ENCODE measurements around the gene TAS2R46. TPM values are rescaled to one million over a fixed set of nuclear protein-coding genes. Genes with fewer than 3 reads are reported as not detected.
"Not testable (repeated sequence)": the region's sequence is repeated elsewhere in the genome, so short reads cannot be mapped to it uniquely, and the experiment has no call there.

The TAS2R46 gene
- total RNA-seq, 1 donor from 2014 or later: 2.0 TPM

GRCh38 chr12:11070999-11071398, 8.9 kb upstream of the TAS2R46 start:
- intact Hi-C loops (cut with micrococcal nuclease): no loop called here
- Mint-ChIP-seq H3K36me3 (ENCODE audit: low read depth) (peaks cover under 1% of the 10 kb centered on the region), H3K27me3 (ENCODE audit: insufficient read depth) (no peaks in the 10 kb centered on the region), H3K4me1 (ENCODE audit: low read depth) (no peaks in the 10 kb centered on the region), H3K4me3 (no peak overlapping the region), H3K9me3 (no peaks in the 10 kb centered on the region), H3K27ac (no peak overlapping the region)
- DNase-seq (ENCODE audit: low spot score): no peak

GRCh38 chr12:11069854-11070365, 7.8 kb upstream of the TAS2R46 start:
- no peak overlapping the region for H3K27ac Mint-ChIP-seq
- DNase-seq (ENCODE audit: low spot score): no peak
- intact Hi-C loops (cut with micrococcal nuclease): no loop called here
- H3K4me3 Mint-ChIP-seq: no peak overlapping the region
- H3K36me3 Mint-ChIP-seq (ENCODE audit: low read depth): peaks cover 8% of the 10 kb centered on the region
- no peaks in the 10 kb centered on the region for H3K4me1 Mint-ChIP-seq (ENCODE audit: low read depth)
- no peaks in the 10 kb centered on the region for H3K27me3 Mint-ChIP-seq (ENCODE audit: insufficient read depth)
- H3K9me3 Mint-ChIP-seq: peaks cover 4% of the 10 kb centered on the region

GRCh38 chr12:11067514-11067913, 5.4 kb upstream of the TAS2R46 start:
- Mint-ChIP-seq H3K4me1 (ENCODE audit: low read depth) (no peaks in the 10 kb centered on the region), H3K27me3 (ENCODE audit: insufficient read depth) (no peaks in the 10 kb centered on the region), H3K36me3 (ENCODE audit: low read depth) (peaks cover 8% of the 10 kb centered on the region), H3K27ac (no peak overlapping the region), H3K4me3 (no peak overlapping the region), H3K9me3 (peaks cover 7% of the 10 kb centered on the region)
- DNase-seq (ENCODE audit: low spot score): no peak
- intact Hi-C loops (cut with micrococcal nuclease): no loop called here

DNA sequence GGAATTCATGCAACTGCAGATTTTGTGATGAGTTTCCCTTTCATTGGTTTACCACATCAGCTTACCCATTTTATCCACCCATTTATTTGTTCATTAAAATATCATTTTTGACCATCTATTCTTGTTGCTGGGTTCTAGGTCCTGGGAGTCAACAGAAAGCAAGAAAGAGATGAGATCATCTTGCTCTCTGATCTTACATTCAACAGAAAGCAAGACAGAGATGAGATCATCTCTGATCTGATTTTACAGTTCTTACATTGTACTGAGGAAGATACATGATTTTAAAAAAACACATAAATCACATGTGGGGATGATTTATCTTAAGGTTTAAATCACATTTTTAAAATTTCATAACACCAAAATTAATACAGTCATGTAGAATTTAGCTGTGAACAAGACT, 2.3 kb downstream of the TAS2R46 start:
- Mint-ChIP-seq H3K4me1 (ENCODE audit: low read depth) (peaks cover 8% of the 10 kb centered on the region), H3K36me3 (ENCODE audit: low read depth) (no peaks in the 10 kb centered on the region), H3K27me3 (ENCODE audit: insufficient read depth) (no peaks in the 10 kb centered on the region), H3K4me3 (no peak overlapping the region), H3K9me3 (peaks cover 4% of the 10 kb centered on the region), H3K27ac (no peak overlapping the region)
- intact Hi-C loops (cut with micrococcal nuclease): no loop called here
- no peak for DNase-seq (ENCODE audit: low spot score)

DNA sequence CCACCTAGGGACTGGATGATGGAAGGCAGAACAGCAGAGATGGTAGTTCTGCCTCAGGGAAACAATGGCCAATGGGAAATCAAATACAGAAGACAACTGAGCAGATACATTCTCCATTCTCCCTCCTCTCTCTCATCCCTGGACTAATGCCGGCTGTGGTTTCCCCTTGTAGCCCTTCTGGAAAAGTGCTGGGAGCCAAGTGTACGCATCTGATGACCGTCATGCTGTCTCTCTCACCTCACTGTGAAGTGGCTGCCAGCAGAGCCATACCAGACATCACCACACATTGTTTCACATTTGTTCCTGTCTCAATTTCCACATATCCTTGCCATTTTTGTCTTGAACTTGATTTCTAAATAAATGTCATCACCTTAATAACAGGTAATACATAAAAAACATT, 3.1 kb downstream of the TAS2R46 start:
- H3K27me3 Mint-ChIP-seq (ENCODE audit: insufficient read depth): no peaks in the 10 kb centered on the region
- peaks cover 8% of the 10 kb centered on the region for H3K4me1 Mint-ChIP-seq (ENCODE audit: low read depth)
- H3K27ac Mint-ChIP-seq: no peak overlapping the region
- H3K36me3 Mint-ChIP-seq (ENCODE audit: low read depth): no peaks in the 10 kb centered on the region
- no peak for DNase-seq (ENCODE audit: low spot score)
- no peak overlapping the region for H3K4me3 Mint-ChIP-seq
- intact Hi-C loops (cut with micrococcal nuclease): no loop called here
- peaks cover 4% of the 10 kb centered on the region for H3K9me3 Mint-ChIP-seq

- Mint-ChIP-seq H3K27me3 (ENCODE audit: insufficient read depth) (no peaks in the 10 kb centered on the region), H3K4me3 (no peak overlapping the region), H3K4me1 (ENCODE audit: low read depth) (no peaks in the 10 kb centered on the region), H3K9me3 (peaks cover 17% of the 10 kb centered on the region), H3K27ac (no peak overlapping the region), H3K36me3 (ENCODE audit: low read depth) (peaks cover 10% of the 10 kb centered on the region)
- no peak for DNase-seq (ENCODE audit: low spot score)
- intact Hi-C loops (cut with micrococcal nuclease): no loop called here
Observed at GRCh38 chr12:11055306-11055705, 6.8 kb downstream of the TAS2R46 start.

DNA sequence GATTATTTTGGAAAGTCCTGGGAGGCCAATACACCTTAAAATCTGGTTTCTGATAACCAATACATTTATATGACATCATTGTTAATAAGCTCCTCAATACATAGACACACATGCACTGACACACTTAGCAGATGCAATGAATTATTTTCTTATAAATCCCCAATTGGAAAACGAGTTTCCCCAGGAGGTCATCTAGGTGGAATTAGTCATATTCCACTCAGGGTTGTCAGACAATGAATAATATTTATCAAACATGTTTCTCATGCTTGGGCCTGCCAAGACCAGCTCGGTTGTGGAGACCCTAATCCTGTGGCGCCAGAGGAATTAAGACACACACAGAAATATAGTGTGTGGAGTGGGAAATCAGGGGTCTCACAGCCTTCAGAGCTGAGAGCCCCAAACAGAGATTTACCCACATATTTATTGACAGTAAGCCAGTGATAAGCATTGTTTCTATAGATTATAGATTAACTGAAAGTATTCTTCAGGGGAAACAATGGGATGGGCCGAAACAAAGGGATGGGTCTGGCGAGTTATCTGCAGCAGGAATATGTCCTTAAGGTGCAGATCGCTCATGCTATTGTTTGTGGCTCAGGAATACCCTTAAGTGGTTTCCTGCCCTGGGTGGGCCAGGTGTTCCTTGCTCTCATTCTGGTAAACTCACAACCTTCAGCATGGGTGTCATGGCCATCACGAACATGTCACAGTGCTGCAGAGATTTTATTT, 12.1 kb downstream of the TAS2R46 start:
- intact Hi-C loops (cut with micrococcal nuclease); H3K27me3 Mint-ChIP-seq (ENCODE audit: insufficient read depth); H3K27ac Mint-ChIP-seq; H3K4me3 Mint-ChIP-seq; H3K4me1 Mint-ChIP-seq (ENCODE audit: low read depth); DNase-seq (ENCODE audit: low spot score): not testable (repeated sequence)
- Mint-ChIP-seq H3K36me3 (ENCODE audit: low read depth) (peaks cover 28% of the 10 kb centered on the region), H3K9me3 (peaks cover 22% of the 10 kb centered on the region)

GRCh38 chr12:11041366-11041765, 20.7 kb downstream of the TAS2R46 start:
- not testable (repeated sequence) for H3K27ac Mint-ChIP-seq; H3K4me1 Mint-ChIP-seq (ENCODE audit: low read depth); H3K4me3 Mint-ChIP-seq

DNA sequence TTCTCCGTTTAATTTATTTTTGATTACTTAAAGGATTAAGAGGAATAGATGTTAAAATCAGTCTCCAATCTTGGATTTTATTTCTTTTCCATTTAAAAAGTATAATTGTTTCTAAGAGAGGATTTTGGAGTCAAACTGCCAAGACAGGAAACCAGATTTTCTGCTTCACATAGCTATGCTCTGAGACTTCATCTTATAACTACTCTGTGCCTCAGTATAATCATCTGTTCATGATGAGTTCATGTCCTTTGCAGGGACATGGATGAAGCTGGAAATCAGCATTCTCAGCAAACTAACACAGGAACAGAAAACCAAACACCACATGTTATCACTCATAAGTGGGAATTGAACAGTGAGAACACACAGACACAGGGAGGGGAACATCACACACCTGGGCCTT, 21.9 kb downstream of the TAS2R46 start:
- H3K36me3 Mint-ChIP-seq (ENCODE audit: low read depth): peaks cover 15% of the 10 kb centered on the region
- no peaks in the 10 kb centered on the region for H3K27me3 Mint-ChIP-seq (ENCODE audit: insufficient read depth)
- no peak overlapping the region for H3K4me3 Mint-ChIP-seq
- intact Hi-C loops (cut with micrococcal nuclease): no loop called here
- no peak for DNase-seq (ENCODE audit: low spot score)
- peaks cover 4% of the 10 kb centered on the region for H3K9me3 Mint-ChIP-seq
- peaks cover 4% of the 10 kb centered on the region for H3K4me1 Mint-ChIP-seq (ENCODE audit: low read depth)
- no peak overlapping the region for H3K27ac Mint-ChIP-seq

More at GRCh38 chr12:11041366-11041765, 20.7 kb downstream of the TAS2R46 start:
- peaks cover 17% of the 10 kb centered on the region for H3K36me3 Mint-ChIP-seq (ENCODE audit: low read depth)
- H3K9me3 Mint-ChIP-seq; DNase-seq (ENCODE audit: low spot score); H3K27me3 Mint-ChIP-seq (ENCODE audit: insufficient read depth); intact Hi-C loops (cut with micrococcal nuclease): not testable (repeated sequence)

- H3K27ac Mint-ChIP-seq: no peak overlapping the region
- H3K9me3 Mint-ChIP-seq: peaks cover under 1% of the 10 kb centered on the region
- H3K36me3 Mint-ChIP-seq (ENCODE audit: low read depth): peaks cover 7% of the 10 kb centered on the region
- H3K4me1 Mint-ChIP-seq (ENCODE audit: low read depth): peaks cover under 1% of the 10 kb centered on the region
- intact Hi-C loops (cut with micrococcal nuclease): no loop called here
- H3K27me3 Mint-ChIP-seq (ENCODE audit: insufficient read depth): no peaks in the 10 kb centered on the region
- no peak overlapping the region for H3K4me3 Mint-ChIP-seq
- no peak for DNase-seq (ENCODE audit: low spot score)
Observed at GRCh38 chr12:11039171-11039570, 22.9 kb downstream of the TAS2R46 start.

GRCh38 chr12:11033959-11034358, 28.1 kb downstream of the TAS2R46 start:
- H3K4me3 Mint-ChIP-seq; intact Hi-C loops (cut with micrococcal nuclease); H3K4me1 Mint-ChIP-seq (ENCODE audit: low read depth); DNase-seq (ENCODE audit: low spot score); H3K27ac Mint-ChIP-seq; H3K27me3 Mint-ChIP-seq (ENCODE audit: insufficient read depth); H3K9me3 Mint-ChIP-seq: not testable (repeated sequence)
- peaks cover 14% of the 10 kb centered on the region for H3K36me3 Mint-ChIP-seq (ENCODE audit: low read depth)

DNA sequence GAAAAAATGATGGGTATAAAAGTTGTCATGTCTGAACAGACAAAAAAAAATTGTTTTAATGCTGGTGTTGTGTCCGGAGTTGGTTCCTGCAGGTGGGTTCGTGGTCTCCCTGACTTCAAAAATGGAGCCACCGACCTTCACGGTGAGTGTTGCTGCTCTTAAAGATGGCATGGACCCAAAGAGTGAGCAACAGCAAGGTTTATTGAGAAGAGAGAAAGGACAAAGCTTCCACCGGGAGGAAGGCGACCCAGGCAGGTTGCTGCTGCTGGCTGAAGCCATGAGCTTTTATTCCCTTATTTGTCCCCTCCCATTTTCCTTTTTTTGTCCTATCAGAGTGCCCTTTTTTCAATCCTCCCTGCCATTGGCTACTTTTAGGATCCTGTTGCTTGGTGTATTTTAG, 30.8 kb downstream of the TAS2R46 start, which contains the start of gene TAS2R31:
Gene TAS2R31, minus strand, starts transcription at position 101 of the 400 bp plus-strand sequence. Its CDS starts 72 bp downstream, at position 29.
- H3K27ac Mint-ChIP-seq: no peak within 1 kb of the TSS
- H3K4me1 Mint-ChIP-seq (ENCODE audit: low read depth): no peaks in the 10 kb centered on the region
- no peak for DNase-seq (ENCODE audit: low spot score)
- no peak within 1 kb of the TSS for H3K4me3 Mint-ChIP-seq
- H3K36me3 Mint-ChIP-seq (ENCODE audit: low read depth): peaks cover 26% of the 10 kb centered on the region
- no peaks in the 10 kb centered on the region for H3K27me3 Mint-ChIP-seq (ENCODE audit: insufficient read depth)
- intact Hi-C loops (cut with micrococcal nuclease): no loop called here
- H3K9me3 Mint-ChIP-seq: peaks cover 3% of the 10 kb centered on the region

GRCh38 chr12:11026118-11026517, 36.0 kb downstream of the TAS2R46 start:
- no peak overlapping the region for H3K27ac Mint-ChIP-seq
- peaks cover 34% of the 10 kb centered on the region for H3K36me3 Mint-ChIP-seq (ENCODE audit: low read depth)
- intact Hi-C loops (cut with micrococcal nuclease): no loop called here
- H3K4me3 Mint-ChIP-seq: no peak overlapping the region
- H3K27me3 Mint-ChIP-seq (ENCODE audit: insufficient read depth): peaks cover 2% of the 10 kb centered on the region
- peaks cover 20% of the 10 kb centered on the region for H3K9me3 Mint-ChIP-seq
- peaks cover 4% of the 10 kb centered on the region for H3K4me1 Mint-ChIP-seq (ENCODE audit: low read depth)
- DNase-seq (ENCODE audit: low spot score): no peak
